ENCODE measurements around the gene PABPC1L.

The PABPC1L gene

DNA sequence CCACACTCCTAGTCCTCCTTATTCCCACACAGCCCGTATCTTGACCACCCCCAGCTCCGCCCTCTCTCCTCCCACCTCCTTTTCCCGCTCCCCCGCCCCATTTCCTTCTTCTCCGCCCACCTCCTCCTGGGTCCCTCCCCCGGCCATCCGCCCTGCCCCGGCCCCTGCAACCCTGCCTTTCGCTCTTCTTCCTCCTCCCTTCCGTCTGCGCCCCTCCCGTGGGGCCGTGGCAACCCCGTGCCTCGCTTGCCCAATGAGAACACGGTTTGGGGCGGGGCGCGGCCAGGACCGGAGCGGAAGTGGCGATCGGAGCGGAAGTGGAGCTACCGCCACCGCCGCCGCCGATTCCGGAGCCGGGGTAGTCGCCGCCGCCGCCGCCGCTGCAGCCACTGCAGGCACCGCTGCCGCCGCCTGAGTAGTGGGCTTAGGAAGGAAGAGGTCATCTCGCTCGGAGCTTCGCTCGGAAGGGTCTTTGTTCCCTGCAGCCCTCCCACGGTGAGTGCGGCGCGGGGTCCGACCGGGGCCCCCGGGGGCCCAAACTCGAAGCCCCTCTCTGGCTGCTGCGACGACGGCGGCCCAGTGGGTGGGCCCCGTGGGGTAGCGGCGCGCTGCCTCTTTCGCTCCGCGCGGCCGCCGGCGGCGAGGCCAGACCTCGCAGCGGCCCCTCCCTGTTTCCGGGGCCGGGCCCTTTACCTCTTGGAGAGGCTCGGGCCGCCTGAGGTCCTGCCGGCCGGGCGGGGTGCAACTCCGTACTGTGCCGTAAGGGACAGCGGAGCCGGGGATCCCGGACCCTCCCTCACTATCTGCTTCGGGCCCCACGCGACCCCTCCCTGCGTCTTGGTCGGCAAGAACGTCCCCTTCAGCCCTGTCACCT lies 24.2 kb upstream of the PABPC1L start, which contains the start of gene YWHAB:
Gene YWHAB (plus strand): TSS at position 314 of the 874 bp plus-strand sequence. CDS start 15,829 bp downstream, outside the sequence.
- Histone ChIP-seq H2AFZ (peak within 1 kb of the TSS; percentile 80), H3K36me3 (ENCODE audit: control insufficient read depth, insufficient read depth, low read length) (no peaks in the 10 kb centered on the region), H3K4me3 (ENCODE audit: low read depth, low read length) (peak within 1 kb of the TSS; percentile 84), H3K9ac (peak within 1 kb of the TSS; percentile 22), H3K79me2 (peaks cover 41% of the 10 kb centered on the region), H3K4me1 (peaks cover 12% of the 10 kb centered on the region), H3K4me2 (ENCODE audit: low read length) (peak within 1 kb of the TSS; percentile 82), H3K9me3 (ENCODE audit: control insufficient read depth, low read length) (no peaks in the 10 kb centered on the region), H3K27me3 (ENCODE audit: control insufficient read depth, insufficient read depth, low read length) (no peaks in the 10 kb centered on the region), H3K27ac (peak within 1 kb of the TSS; percentile 73)
- TF ChIP-seq, protein P1, sequence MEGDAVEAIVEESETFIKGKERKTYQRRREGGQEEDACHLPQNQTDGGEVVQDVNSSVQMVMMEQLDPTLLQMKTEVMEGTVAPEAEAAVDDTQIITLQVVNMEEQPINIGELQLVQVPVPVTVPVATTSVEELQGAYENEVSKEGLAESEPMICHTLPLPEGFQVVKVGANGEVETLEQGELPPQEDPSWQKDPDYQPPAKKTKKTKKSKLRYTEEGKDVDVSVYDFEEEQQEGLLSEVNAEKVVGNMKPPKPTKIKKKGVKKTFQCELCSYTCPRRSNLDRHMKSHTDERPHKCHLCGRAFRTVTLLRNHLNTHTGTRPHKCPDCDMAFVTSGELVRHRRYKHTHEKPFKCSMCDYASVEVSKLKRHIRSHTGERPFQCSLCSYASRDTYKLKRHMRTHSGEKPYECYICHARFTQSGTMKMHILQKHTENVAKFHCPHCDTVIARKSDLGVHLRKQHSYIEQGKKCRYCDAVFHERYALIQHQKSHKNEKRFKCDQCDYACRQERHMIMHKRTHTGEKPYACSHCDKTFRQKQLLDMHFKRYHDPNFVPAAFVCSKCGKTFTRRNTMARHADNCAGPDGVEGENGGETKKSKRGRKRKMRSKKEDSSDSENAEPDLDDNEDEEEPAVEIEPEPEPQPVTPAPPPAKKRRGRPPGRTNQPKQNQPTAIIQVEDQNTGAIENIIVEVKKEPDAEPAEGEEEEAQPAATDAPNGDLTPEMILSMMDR (IDR thresholded peaks at IDR 0.05): no peak

DNA sequence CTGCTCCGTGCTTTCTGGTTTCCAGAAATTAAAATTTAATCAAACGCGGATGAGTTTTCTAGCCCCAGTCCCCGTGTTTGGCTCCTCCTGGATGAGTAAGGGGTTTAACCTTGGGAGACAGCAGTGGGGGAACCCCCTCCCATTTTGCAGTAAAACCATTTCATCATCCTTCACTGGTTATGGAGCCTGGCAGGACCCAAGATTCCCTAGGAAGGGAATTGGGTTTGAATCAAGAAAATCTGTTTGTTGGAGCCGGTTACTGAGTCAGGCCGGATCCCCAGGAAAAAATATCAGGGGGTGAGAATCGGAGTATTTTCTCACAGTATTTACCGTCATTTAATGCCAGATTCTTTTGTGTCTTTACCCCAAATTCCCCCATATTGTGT lies 23.6 kb upstream of the PABPC1L start:
- H3K4me1 ChIP-seq: peaks cover 14% of the 10 kb centered on the region
- no peaks in the 10 kb centered on the region for H3K27me3 ChIP-seq (ENCODE audit: control insufficient read depth, insufficient read depth, low read length)
- peak overlapping the region; percentile 22 for H3K9ac ChIP-seq
- TF ChIP-seq, protein P1 (IDR thresholded peaks at IDR 0.05): no peak
- no peaks in the 10 kb centered on the region for H3K36me3 ChIP-seq (ENCODE audit: control insufficient read depth, insufficient read depth, low read length)
- peak overlapping the region; percentile 84 for H3K4me3 ChIP-seq (ENCODE audit: low read depth, low read length)
- peak overlapping the region; percentile 82 for H3K4me2 ChIP-seq (ENCODE audit: low read length)
- H3K27ac ChIP-seq: peak overlapping the region; percentile 73
- H3K9me3 ChIP-seq (ENCODE audit: control insufficient read depth, low read length): no peaks in the 10 kb centered on the region
- peak overlapping the region; percentile 80 for H2AFZ ChIP-seq
- H3K79me2 ChIP-seq: peaks cover 46% of the 10 kb centered on the region

DNA sequence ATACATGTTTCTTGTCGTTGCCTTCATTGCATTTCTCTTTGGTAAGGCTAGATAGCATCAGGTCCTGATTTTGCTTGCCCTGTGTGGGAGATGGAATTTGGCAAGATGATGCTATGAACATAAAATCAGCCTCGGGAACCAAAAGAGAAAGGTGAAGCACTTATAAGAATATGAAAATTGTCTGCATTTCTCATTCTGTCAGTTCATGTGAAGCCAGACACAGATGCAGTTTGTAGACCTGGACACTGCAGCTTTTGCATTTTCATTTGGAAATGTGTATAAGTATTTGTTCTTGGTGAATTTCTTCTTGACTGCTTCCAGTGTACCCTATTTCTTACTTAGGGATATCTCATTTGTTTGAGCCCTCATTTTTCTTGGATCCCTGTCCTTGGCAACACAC lies 23.0 kb upstream of the PABPC1L start:
- Histone ChIP-seq H3K4me1 (peaks cover 18% of the 10 kb centered on the region), H2AFZ (no peak overlapping the region), H3K36me3 (ENCODE audit: control insufficient read depth, insufficient read depth, low read length) (no peaks in the 10 kb centered on the region), H3K79me2 (peaks cover 50% of the 10 kb centered on the region), H3K9ac (no peak overlapping the region), H3K4me2 (ENCODE audit: low read length) (peak overlapping the region; percentile 82), H3K27me3 (ENCODE audit: control insufficient read depth, insufficient read depth, low read length) (no peaks in the 10 kb centered on the region), H3K9me3 (ENCODE audit: control insufficient read depth, low read length) (no peaks in the 10 kb centered on the region), H3K27ac (no peak overlapping the region), H3K4me3 (ENCODE audit: low read depth, low read length) (peak overlapping the region; percentile 84)
- TF ChIP-seq, protein P1 (IDR thresholded peaks at IDR 0.05): no peak

DNA sequence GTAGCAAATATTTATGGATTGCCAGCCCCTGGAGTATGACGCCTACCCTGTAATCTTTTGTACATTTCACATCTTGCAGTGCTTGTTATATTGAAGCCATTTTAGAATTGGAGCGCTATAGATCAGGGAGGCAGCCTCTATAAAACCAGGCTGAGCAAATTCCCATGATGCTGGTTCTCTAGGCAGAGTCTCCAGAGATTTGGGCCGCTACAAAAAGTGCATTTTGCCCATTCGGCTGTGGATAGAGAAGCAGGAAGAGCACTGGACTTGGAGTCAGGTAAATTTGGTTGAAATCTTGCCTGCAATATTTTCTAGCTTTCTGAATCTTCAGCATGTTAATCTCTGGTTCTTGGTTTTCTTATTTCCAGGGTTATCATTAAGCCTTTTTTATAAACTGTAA lies 22.4 kb upstream of the PABPC1L start:
- peaks cover 52% of the 10 kb centered on the region for H3K79me2 ChIP-seq
- H3K27me3 ChIP-seq (ENCODE audit: control insufficient read depth, insufficient read depth, low read length): no peaks in the 10 kb centered on the region
- no peak overlapping the region for H3K9ac ChIP-seq
- TF ChIP-seq, protein P1 (IDR thresholded peaks at IDR 0.05): no peak
- H3K36me3 ChIP-seq (ENCODE audit: control insufficient read depth, insufficient read depth, low read length): no peaks in the 10 kb centered on the region
- H3K4me2 ChIP-seq (ENCODE audit: low read length): peak overlapping the region; percentile 82
- no peak overlapping the region for H2AFZ ChIP-seq
- H3K4me1 ChIP-seq: peaks cover 18% of the 10 kb centered on the region
- H3K9me3 ChIP-seq (ENCODE audit: control insufficient read depth, low read length): no peaks in the 10 kb centered on the region
- H3K27ac ChIP-seq: no peak overlapping the region
- no peak overlapping the region for H3K4me3 ChIP-seq (ENCODE audit: low read depth, low read length)
